DMS 273 (cell line): ENCODE data around the gene SLF1.
A peak's percentile ranks its signal among the peaks of the same experiment; 100 is the strongest.

Experiments
- DNase-seq: peaks from one replicate; lab custom pipeline; 2025; ENCODE audit not compliant: unreplicated experiment; lab: John Stamatoyannopoulos, UW

SLF1 gene

DNA sequence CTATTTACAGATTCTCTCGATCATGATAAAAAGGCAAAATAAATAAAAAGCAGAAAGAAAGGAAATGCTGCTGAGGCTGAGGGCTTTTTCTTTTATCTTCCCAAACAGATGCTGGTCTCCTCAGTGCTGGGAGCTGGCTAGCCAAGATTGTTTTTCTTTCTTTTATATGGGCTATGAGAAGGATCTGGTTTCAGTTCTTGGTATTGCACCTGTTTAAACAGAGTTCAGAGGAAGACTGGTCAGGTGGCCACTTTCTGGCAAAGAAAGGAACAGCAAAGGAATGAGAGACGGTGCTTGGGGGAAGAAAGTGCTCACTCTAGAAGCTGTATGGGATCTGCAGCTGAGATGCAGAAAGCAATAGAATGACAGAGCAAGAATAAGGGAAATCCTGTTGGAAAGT, 88.9 kb downstream of the SLF1 start:
- peak; percentile 20 for DNase-seq

DNA sequence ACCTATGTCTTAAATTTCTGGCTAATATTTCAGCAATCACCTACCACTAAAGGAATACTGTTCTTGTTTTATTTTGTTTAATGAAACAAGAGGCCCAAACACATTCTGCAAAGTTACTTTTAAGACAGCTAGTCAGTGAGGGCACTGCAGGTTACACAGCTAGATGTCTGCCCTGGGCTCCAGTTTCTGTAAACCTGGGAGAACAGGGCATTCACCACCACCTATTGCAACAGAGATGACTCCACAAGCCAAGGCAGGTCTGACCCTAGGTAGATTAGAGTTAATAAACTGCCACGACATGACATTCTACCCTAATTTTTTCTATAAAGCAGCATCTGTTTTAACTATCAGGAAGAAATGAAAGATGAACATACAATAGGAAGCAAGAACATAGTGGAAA, 90.8 kb downstream of the SLF1 start:
- no peak for DNase-seq

GRCh38 chr5:94711785-94712184, 93.3 kb downstream of the SLF1 start:
- DNase-seq, result no peak

DNA sequence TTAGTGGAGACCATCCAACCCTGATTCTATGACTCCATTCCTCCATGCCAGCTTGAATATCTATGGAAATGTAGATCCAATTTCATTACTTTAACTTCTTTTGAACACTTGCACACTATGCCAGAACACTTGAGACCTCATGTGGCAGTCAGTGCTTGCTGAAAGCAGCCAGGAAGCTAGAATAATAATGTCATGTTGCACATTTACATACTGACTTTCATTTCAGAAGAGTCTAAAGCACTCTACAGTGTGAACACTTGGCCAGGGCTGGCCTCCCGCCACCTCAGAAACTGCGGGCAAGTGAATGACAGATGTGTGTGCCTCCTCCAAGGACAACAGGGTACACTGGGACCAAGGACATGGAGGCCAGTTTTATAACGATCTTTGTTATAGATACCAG, 97.3 kb downstream of the SLF1 start:
- peak; percentile 43 for DNase-seq

DNA sequence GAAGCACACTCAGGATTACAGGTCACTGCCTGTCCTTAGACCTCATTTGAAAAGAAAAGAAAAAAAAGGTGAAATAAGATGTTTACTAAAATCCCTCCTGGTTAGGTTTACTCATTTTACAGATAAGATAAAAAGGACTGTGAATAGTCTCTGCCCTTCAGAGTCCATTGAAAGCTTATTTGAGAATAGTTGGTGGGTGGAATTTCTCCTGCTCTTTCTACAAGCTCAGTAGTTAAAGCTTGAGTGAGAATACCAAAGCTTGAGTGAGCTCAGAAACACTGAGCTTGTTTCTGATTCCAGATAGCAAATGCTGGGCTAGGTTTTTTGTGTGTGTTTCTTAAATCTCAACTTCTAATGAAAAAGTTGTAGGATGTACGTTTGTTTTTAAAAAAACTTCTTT, 106.7 kb downstream of the SLF1 start:
- no peak for DNase-seq

DNA sequence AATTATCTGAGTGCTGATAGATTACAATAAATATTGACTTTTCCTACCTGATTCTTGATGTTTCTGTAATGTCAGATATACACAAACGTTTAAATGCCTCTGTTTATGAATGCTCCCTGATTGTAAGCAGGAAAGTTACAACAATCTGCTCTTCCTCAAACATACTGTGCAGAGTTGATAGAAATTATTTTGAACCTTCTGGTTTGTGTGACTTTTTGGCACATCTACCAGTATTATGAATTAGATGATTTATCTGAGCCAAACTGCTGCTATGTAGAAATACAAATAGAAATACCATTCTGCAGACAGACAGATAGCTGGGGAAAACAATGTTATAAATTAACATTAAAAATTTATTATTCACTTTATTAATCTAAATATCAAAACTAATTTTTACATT, 113.0 kb downstream of the SLF1 start:
- no peak for DNase-seq

DNA sequence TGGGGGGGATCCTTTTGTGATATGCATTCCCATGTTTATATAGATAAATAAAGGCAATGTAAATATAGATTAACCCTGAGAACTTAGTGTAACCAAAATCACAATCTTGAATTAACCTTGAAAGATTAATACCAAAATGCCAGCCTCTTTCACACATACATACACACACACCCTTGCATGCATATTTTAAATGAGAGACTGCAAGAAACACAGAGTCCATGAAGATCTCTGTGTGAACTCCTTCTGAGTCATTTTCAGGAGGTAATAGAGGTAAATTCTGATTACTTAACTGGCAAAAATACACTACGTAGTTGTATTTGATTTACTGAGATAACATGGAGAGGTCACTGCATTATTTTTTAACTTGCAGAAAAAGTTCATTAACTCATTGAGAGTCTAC, 118.0 kb downstream of the SLF1 start:
- no peak for DNase-seq

GRCh38 chr5:94740286-94740685, 121.8 kb downstream of the SLF1 start:
- DNase-seq, result peak; percentile 5

DNA sequence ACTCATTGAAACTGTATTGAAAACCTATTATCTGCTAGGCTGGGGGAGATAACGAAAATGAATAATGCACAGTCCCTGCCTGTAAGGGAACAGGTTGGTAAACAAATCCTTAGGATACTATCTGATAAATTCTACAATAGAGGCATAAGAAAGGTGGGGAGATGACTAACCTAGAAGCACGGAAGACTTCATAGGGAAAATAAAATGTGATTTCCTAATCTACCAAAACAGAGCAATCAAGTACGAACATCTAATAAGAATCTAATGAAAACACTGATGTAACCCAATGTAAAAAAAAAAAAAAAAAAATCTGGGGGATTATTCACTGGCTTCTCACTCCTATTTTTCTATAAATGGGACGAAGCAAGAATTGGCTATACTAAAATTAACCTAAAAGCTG, 124.4 kb downstream of the SLF1 start:
- no peak for DNase-seq

GRCh38 chr5:94744906-94745305, 126.4 kb downstream of the SLF1 start:
- no peak for DNase-seq

DNA sequence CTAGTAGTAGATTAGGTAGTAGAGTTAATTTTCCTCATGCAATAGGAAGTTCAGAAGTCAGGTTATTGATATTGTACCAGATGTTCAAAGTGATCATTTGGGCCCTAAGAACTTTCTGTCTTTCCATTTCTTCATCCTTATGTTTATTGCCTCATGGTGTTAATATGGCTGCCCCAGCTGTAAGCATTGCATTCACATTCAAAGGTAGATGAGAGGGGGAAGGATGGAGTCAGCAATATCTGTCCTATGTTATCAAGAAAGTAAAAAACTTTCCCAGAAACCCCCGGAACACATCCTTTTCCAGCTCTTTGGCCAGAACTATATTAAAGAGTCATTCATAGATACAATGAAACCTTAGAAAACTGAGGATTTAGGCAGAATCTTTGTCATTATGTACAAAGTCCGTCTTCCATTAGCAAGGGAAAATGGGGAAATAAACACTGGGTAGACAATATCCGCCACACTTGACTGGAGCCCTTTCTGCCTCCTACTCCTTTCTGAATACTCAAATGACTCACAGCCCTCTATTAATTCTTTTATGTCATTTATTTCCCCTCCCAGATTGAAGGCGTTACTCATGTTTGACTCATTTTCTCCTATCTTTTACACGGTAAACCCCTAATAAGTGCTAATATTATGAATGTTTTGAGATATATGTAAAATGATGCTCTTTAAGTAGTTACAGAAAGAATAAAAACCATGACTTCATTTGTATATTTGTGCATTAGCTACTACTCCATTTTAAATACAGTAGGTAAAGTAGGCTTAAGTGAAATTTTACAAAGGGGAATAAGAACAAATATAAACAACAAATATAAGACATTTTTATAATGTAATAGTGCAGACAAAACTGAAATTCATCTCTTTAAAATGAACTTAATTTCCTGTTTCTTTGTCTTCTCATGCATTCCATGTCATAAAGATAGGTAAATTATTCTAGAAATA, 127.6 kb downstream of the SLF1 start:
- DNase-seq, result no peak

- no peak for DNase-seq
These were observed 128.3 kb downstream of the SLF1 start for GRCh38 chr5:94746731-94747124.
